ENCODE measurements around the gene FASLG. TPM values are rescaled to one million over a fixed set of nuclear protein-coding genes. Genes with fewer than 3 reads are reported as not detected.

Gene FASLG
- total and polyA plus RNA-seq, 10 donors = 0.44 to 7.1 (median 2.9) TPM

DNA sequence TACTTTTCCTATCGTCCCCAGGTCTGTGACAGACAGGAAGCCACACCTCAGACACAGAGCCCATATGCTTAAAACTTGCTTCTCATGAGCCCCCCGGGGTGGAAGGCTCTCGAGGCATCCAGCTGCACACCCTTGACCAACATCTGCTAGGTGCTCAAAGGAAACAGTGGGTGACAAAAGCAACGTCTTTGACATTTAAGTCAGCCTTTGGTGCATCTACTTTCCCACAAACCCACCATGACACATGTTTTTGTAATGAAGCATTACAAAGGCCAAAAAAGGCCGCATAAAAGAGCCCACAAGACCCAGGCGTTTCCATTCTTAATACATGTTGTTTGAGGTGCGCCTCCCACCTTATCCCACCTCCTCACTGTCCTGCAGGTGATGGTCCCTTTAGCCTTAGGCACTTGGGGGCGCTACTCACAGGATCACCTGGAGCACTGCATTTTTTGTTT is 11.8 kb upstream of the FASLG start:
- Histone ChIP-seq H3K27ac (peak overlapping the region in 4 of 8 donors; percentile 9 to 45 (median 32)), H3K27me3 (replicated peaks in 1 of 7) (no peaks in the 10 kb centered on the region), H3K36me3 (no peaks in the 10 kb centered on the region), H3K9me3 (no peaks in the 10 kb centered on the region), H3K4me1 (peaks cover 4 to 33% (median 10%) of the 10 kb centered on the region in 6 donors), H3K4me3 (no peak overlapping the region)
- no peak for DNase-seq
- 33 to 53% (median 43%) methylated on average over 8 of the region's 8 CpGs for WGBS, 5 donors
- TF ChIP-seq POLR2A (IDR thresholded peaks at IDR 0.05) = no peak
- TF ChIP-seq POLR2AphosphoS5 (IDR thresholded peaks at IDR 0.05) = no peak
- TF ChIP-seq, protein P1, sequence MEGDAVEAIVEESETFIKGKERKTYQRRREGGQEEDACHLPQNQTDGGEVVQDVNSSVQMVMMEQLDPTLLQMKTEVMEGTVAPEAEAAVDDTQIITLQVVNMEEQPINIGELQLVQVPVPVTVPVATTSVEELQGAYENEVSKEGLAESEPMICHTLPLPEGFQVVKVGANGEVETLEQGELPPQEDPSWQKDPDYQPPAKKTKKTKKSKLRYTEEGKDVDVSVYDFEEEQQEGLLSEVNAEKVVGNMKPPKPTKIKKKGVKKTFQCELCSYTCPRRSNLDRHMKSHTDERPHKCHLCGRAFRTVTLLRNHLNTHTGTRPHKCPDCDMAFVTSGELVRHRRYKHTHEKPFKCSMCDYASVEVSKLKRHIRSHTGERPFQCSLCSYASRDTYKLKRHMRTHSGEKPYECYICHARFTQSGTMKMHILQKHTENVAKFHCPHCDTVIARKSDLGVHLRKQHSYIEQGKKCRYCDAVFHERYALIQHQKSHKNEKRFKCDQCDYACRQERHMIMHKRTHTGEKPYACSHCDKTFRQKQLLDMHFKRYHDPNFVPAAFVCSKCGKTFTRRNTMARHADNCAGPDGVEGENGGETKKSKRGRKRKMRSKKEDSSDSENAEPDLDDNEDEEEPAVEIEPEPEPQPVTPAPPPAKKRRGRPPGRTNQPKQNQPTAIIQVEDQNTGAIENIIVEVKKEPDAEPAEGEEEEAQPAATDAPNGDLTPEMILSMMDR (IDR thresholded peaks at IDR 0.05 in 8 of 11, conservative IDR thresholded peaks at IDR 0.05 in 3 of 11) = no peak
- intact Hi-C loops (cut with DNase I; ENCODE audit: low total_unique reads) = no loop called here

DNA sequence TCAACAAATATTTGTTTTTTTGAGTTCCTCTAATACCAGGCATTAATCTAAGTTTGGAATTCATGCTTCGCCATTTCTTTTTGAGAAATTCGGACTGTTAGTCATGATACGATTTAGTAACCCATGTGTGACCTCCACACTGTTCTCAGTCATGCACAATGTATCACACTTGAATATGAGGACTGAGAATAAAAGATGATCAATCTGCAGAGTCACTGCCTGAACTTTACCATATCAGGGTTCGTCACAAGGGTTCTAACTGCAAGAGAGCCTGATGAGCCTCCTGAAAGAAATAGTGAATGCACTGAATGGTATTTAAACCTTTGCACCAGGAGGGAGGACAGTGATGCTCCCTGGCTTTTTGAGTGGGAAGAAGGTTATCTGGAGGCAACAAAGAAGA is 10.9 kb upstream of the FASLG start:
- intact Hi-C loops (cut with DNase I; ENCODE audit: low total_unique reads) = no loop called here
- no peak for DNase-seq
- WGBS, 5 donors = 88 to 92% (median 90%) methylated on average over 4 of the region's 4 CpGs
- TF ChIP-seq POLR2AphosphoS5 (IDR thresholded peaks at IDR 0.05) (no peak), POLR2A (IDR thresholded peaks at IDR 0.05) (no peak)
- TF ChIP-seq, protein P1 (IDR thresholded peaks at IDR 0.05 in 8 of 11, conservative IDR thresholded peaks at IDR 0.05 in 3 of 11) = no peak
- H3K4me1 ChIP-seq = peaks cover 4 to 30% (median 8%) of the 10 kb centered on the region in 6 donors
- H3K36me3 ChIP-seq = no peaks in the 10 kb centered on the region
- H3K27me3 ChIP-seq (replicated peaks in 1 of 7) = no peaks in the 10 kb centered on the region
- H3K9me3 ChIP-seq = no peaks in the 10 kb centered on the region
- H3K4me3 ChIP-seq = no peak overlapping the region
- H3K27ac ChIP-seq = no peak overlapping the region

DNA sequence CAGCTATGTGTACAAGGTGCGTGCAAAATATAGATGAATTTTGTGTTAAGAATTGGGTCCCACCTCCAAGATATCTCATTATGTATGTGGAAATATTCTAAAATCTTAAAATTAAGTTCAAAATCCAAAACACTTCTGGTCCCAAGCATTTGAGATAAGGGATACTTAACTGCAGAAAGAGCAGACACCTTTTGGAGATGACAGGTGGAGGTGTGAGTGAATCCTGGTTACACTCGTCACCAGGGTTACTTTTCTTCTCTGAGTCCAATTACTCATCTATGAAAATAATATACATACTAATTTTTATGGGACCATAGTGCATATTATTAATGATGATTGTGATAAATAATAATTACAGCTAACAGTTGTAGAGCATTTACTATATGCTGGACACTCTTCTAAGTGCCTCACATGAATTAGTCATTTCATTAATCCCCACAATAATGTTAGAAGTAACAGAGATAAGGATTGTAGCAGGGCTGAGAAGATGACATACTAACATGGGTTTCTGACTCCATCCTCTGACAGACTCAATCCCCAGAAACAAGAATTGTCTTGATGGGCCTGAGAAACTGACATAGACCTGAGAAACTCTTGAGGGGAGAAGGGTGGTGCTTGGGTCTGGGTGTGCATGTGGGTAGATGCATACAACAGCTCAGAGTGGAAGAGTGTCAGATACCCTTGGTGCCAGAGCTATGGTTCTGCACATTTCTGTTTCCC is 8.3 kb upstream of the FASLG start:
- WGBS, 5 donors = 90 to 99% (median 93%) methylated on average over 2 of the region's 2 CpGs

More for the DNA sequence above, 8.3 kb upstream of the FASLG start:
- no peak overlapping the region for H3K27ac ChIP-seq
- DNase-seq = no peak
- H3K4me1 ChIP-seq = peaks cover 0 to 16% (median 0%) of the 10 kb centered on the region in 6 donors
- TF ChIP-seq POLR2AphosphoS5 (IDR thresholded peaks at IDR 0.05) (no peak), POLR2A (IDR thresholded peaks at IDR 0.05) (no peak)
- TF ChIP-seq, protein P1 (IDR thresholded peaks at IDR 0.05 in 8 of 11, conservative IDR thresholded peaks at IDR 0.05 in 3 of 11) = no peak
- no peaks in the 10 kb centered on the region for H3K27me3 ChIP-seq (replicated peaks in 1 of 7)
- intact Hi-C loops (cut with DNase I; ENCODE audit: low total_unique reads) = no loop called here
- H3K9me3 ChIP-seq = no peaks in the 10 kb centered on the region
- no peak overlapping the region for H3K4me3 ChIP-seq
- H3K36me3 ChIP-seq = no peaks in the 10 kb centered on the region
